IMR-90 (cell line): ENCODE data around the gene EPHX1. TPM values are rescaled to one million over a fixed set of nuclear protein-coding genes. Genes with fewer than 3 reads are reported as not detected.

Source experiments
- ATAC-seq: fragments of 200-7000 bp; cut with Tn5 transposase; 2 replicates; pipeline ENCODE4 v1.9.1; 2020; ENCODE audit warnings: low read depth, mild to moderate bottlenecking, moderate library complexity
- BruUV-seq: library from RNA; stranded (reverse); fragments of 400-500 nt; replicated peaks from 2 replicates; lab custom pipeline; 2021; lab: Mats Ljungman, UMichigan
- CTCF ChIA-PET: fragments of 300-600 bp; formaldehyde crosslinking; extraction: SDS; loops from one replicate; lab custom pipeline; 2021; ENCODE audit warnings: antibody characterized with exemption; lab: Yijun Ruan, JAX
- POLR2A ChIA-PET: fragments of 300-600 bp; sonication (Branson Sonifier 250); formaldehyde crosslinking; loops from one replicate; lab custom pipeline; 2022; ENCODE audit warnings: antibody characterized with exemption; ENCODE audit not compliant: unreplicated experiment; lab: Charles Lee
- DNase-seq: peaks from one replicate; pipeline ENCODE4 v3.0.0; 2013
- H2AFZ ChIP-seq: replicated peaks from 2 replicates; pipeline ENCODE3; 2013; ENCODE audit warnings: low read length, mild to moderate bottlenecking; ENCODE audit not compliant: poor library complexity
- H2AK5ac ChIP-seq: 2 replicates; pipeline ENCODE4 v1.6.1; 2013; ENCODE audit warnings: low read depth, low read length, inconsistent platforms
- H2AK9ac ChIP-seq: replicated peaks from 2 replicates; pipeline ENCODE3; 2013; ENCODE audit warnings: mild to moderate bottlenecking, low read depth, low read length, moderate library complexity; ENCODE audit not compliant: poor library complexity
- H2BK120ac ChIP-seq: 2 replicates; pipeline ENCODE4 v1.6.1; 2013; ENCODE audit warnings: low read depth, low read length, inconsistent platforms
- H2BK15ac ChIP-seq: 3 replicates; pipeline ENCODE4 v1.6.1; 2013; ENCODE audit warnings: low read depth, low read length, inconsistent platforms
- H2BK20ac ChIP-seq: 2 replicates; pipeline ENCODE4 v1.6.1; 2013; ENCODE audit warnings: low read depth, mild to moderate bottlenecking, inconsistent platforms, low read length, moderate library complexity
- H2BK5ac ChIP-seq: 2 replicates; pipeline ENCODE4 v1.6.1; 2013; ENCODE audit warnings: mild to moderate bottlenecking, low read depth, low read length, inconsistent platforms; ENCODE audit not compliant: poor library complexity, severe bottlenecking
- H3K14ac ChIP-seq: replicated peaks from 2 replicates; pipeline ENCODE4 v1.6.1; 2013; ENCODE audit warnings: low read depth, low read length, inconsistent platforms
- H3K18ac ChIP-seq: 2 replicates; pipeline ENCODE4 v1.6.1; 2013; ENCODE audit warnings: low read depth, low read length, control low read depth
- H3K23ac ChIP-seq: 2 replicates; pipeline ENCODE4 v1.6.1; 2013; ENCODE audit warnings: low read depth, low read length, inconsistent platforms
- H3K27ac ChIP-seq: 2 replicates; pipeline ENCODE4 v1.5.1; 2013; ENCODE audit warnings: mild to moderate bottlenecking, control low read depth, low read length; ENCODE audit not compliant: insufficient read depth
- H3K27me3 ChIP-seq: 2 replicates; pipeline ENCODE4 v1.6.1; 2013; ENCODE audit warnings: low read length; ENCODE audit not compliant: control insufficient read depth, insufficient read depth
- H3K36me3 ChIP-seq: 2 replicates; pipeline ENCODE4 v1.6.1; 2013; ENCODE audit warnings: low read length, mixed read lengths; ENCODE audit not compliant: control insufficient read depth, insufficient read depth
- H3K4ac ChIP-seq: 2 replicates; pipeline ENCODE4 v1.6.1; 2013; ENCODE audit warnings: low read depth, low read length, inconsistent platforms
- H3K4me1 ChIP-seq: 2 replicates; pipeline ENCODE4 v1.6.1; 2013; ENCODE audit warnings: low read length, mixed read lengths; ENCODE audit not compliant: control insufficient read depth, insufficient read depth
- H3K4me2 ChIP-seq: 2 replicates; pipeline ENCODE4 v1.6.1; 2013; ENCODE audit warnings: low read depth, mild to moderate bottlenecking, control low read depth, low read length, moderate library complexity
- H3K4me3 ChIP-seq: 2 replicates; pipeline ENCODE4 v1.5.1; 2013; ENCODE audit warnings: low read depth, mild to moderate bottlenecking, control low read depth, low read length, moderate library complexity; ENCODE audit not compliant: insufficient read depth
- H3K56ac ChIP-seq: 2 replicates; pipeline ENCODE4 v1.6.1; 2013; ENCODE audit warnings: low read length, inconsistent platforms; ENCODE audit not compliant: insufficient read depth; ENCODE audit errors: extremely low read depth
- H3K79me1 ChIP-seq, 2 experiments: 2 replicates each; pipeline ENCODE4 v1.6.1; 2013; ENCODE audit warnings: low read length in 2 of 2, inconsistent platforms in 1 of 2, low read depth in 1 of 2
- H3K9ac ChIP-seq: 2 replicates; pipeline ENCODE4 v1.6.1; 2013; ENCODE audit warnings: low read depth, low read length, control low read depth
- H3K9me1 ChIP-seq: 2 replicates; pipeline ENCODE4 v1.6.1; 2013; ENCODE audit warnings: low read length, inconsistent platforms; ENCODE audit not compliant: insufficient read depth
- H3K9me3 ChIP-seq: 2 replicates; pipeline ENCODE4 v1.6.1; 2013; ENCODE audit warnings: low read length; ENCODE audit not compliant: control insufficient read depth, insufficient read depth
- H4K20me1 ChIP-seq: 2 replicates; pipeline ENCODE4 v1.6.1; 2013; ENCODE audit warnings: low read length, inconsistent platforms; ENCODE audit not compliant: insufficient read depth
- H4K5ac ChIP-seq: 2 replicates; pipeline ENCODE4 v1.6.1; 2013; ENCODE audit warnings: mild to moderate bottlenecking, low read depth, low read length, control low read depth
- H4K8ac ChIP-seq, 2 experiments: 2 replicates each; pipeline ENCODE4 v1.6.1; 2013; ENCODE audit warnings: low read depth in 2 of 2, low read length in 2 of 2, control low read depth in 1 of 2, inconsistent platforms in 1 of 2
- H4K91ac ChIP-seq: 2 replicates; pipeline ENCODE4 v1.6.1; 2013; ENCODE audit warnings: low read depth, low read length, inconsistent platforms; ENCODE audit not compliant: insufficient read depth
- BHLHE40 ChIP-seq: fragments of 150-350 bp; IDR thresholded peaks from 2 replicates; pipeline ENCODE4 v1.6.1; 2016; ENCODE audit warnings: mild to moderate bottlenecking, low read depth, low read length
- CEBPB ChIP-seq: IDR thresholded peaks from 2 replicates; pipeline ENCODE4 v1.6.1; 2012; ENCODE audit warnings: low read depth, low read length, improper control_type of control experiment
- CHD1 ChIP-seq: IDR thresholded peaks from 2 replicates; pipeline ENCODE4 v1.6.1; 2012; ENCODE audit warnings: low read depth, low read length, improper control_type of control experiment
- CTCF ChIP-seq: conservative IDR thresholded peaks from 2 replicates; pipeline ENCODE4 v1.5.1; 2012; ENCODE audit warnings: mild to moderate bottlenecking, low read depth, low read length, improper control_type of control experiment
- ELK1 ChIP-seq: fragments of 150-350 bp; IDR thresholded peaks from 2 replicates; pipeline ENCODE4 v1.6.1; 2016; ENCODE audit warnings: low read depth, mild to moderate bottlenecking, low read length, moderate library complexity, borderline replicate concordance
- FOS ChIP-seq: fragments of 150-350 bp; IDR thresholded peaks from 2 replicates; pipeline ENCODE4 v1.6.1; 2016; ENCODE audit warnings: low read depth, low read length
- MAFK ChIP-seq: IDR thresholded peaks from 2 replicates; pipeline ENCODE4 v1.6.1; 2012; ENCODE audit warnings: low read depth, low read length, improper control_type of control experiment
- MAZ ChIP-seq: IDR thresholded peaks from 2 replicates; pipeline ENCODE4 v1.6.1; 2012; ENCODE audit warnings: low read depth, mild to moderate bottlenecking, low read length, improper control_type of control experiment, moderate library complexity, borderline replicate concordance
- MXI1 ChIP-seq: IDR thresholded peaks from 2 replicates; pipeline ENCODE4 v1.6.1; 2012; ENCODE audit warnings: low read depth, mild to moderate bottlenecking, low read length, moderate library complexity, borderline replicate concordance
- NFE2L2 ChIP-seq: fragments of 150-350 bp; IDR thresholded peaks from 2 replicates; pipeline ENCODE4 v1.6.1; 2016; ENCODE audit warnings: low read depth, mild to moderate bottlenecking, low read length
- POLR2A ChIP-seq: IDR thresholded peaks from 2 replicates; pipeline ENCODE4 v1.6.1; 2012; ENCODE audit warnings: mild to moderate bottlenecking, low read depth, low read length
- RAD21 ChIP-seq: IDR thresholded peaks from 2 replicates; pipeline ENCODE4 v1.6.1; 2012; ENCODE audit warnings: low read length, improper control_type of control experiment
- RCOR1 ChIP-seq: IDR thresholded peaks from 2 replicates; pipeline ENCODE4 v1.6.1; 2012; ENCODE audit warnings: mild to moderate bottlenecking, low read length, improper control_type of control experiment; ENCODE audit not compliant: insufficient replicate concordance
- RFX5 ChIP-seq: IDR thresholded peaks from 2 replicates; pipeline ENCODE4 v1.8.0; 2012; ENCODE audit warnings: low read depth, mild to moderate bottlenecking, low read length, moderate library complexity
- SMC3 ChIP-seq: fragments of 150-350 bp; IDR thresholded peaks from 2 replicates; pipeline ENCODE4 v1.6.1; 2016; ENCODE audit warnings: low read depth, mild to moderate bottlenecking, antibody characterized with exemption, low read length, moderate library complexity
- USF2 ChIP-seq: fragments of 150-350 bp; IDR thresholded peaks from 2 replicates; pipeline ENCODE4 v1.6.1; 2017; ENCODE audit warnings: mild to moderate bottlenecking, antibody characterized with exemption, low read length, low read depth
- WGBS, 2 experiments: methylation state at CpG; one replicate each; pipeline versions ENCODE4 v1.1.5 to v1.1.7; 2013; ENCODE audit warnings: missing lambda C conversion rate in 2 of 2; ENCODE audit not compliant: insufficient read length in 1 of 2; ENCODE audit errors: extremely low coverage in 2 of 2; 5-methylcytosine and 5-hydroxymethylcytosine counted together
- dilution Hi-C: fragments of 300-500 bp; cut with HindIII; formaldehyde crosslinking; loops from one replicate; pipeline ENCODE4 v1.14.3; 2018; ENCODE audit warnings: low sequenced_read_pairs; ENCODE audit not compliant: unreplicated experiment
- in situ Hi-C: fragments of 300-500 bp; cut with MboI; formaldehyde crosslinking; loops from 3 replicates; pipeline ENCODE4 v1.14.3; 2019; ENCODE audit warnings: low sequenced_read_pairs, inconsistent platforms, mixed read lengths
- intact Hi-C: fragments of 100-400 bp; cut with micrococcal nuclease; formaldehyde crosslinking; loops from 2 replicates; pipeline ENCODE4 v1.10.0; 2022
- polyA plus RNA-seq, 3 experiments: library from polyadenylated mRNA; depleted of rRNA; stranded (reverse); fragments of >200 nt; gene quantifications; 2 replicates each; pipeline ENCODE4 v1.2.3, GENCODE V29; 2012; ENCODE audit warnings: low replicate concordance in 1 of 3
- total RNA-seq: library from RNA; depleted of rRNA; stranded (reverse); fragments of >200 nt; gene quantifications from 2 replicates; pipeline ENCODE4 v1.2.3, GENCODE V29; 2012

The EPHX1 gene
- total and polyA plus RNA-seq, 2 of the 4 experiments (the other 2 are of a cell fraction) = 20.3 to 46.3 TPM

GRCh38 chr1:225825078-225825477 lies 15.2 kb downstream of the EPHX1 start:
- Histone ChIP-seq H3K27ac (no peak overlapping the region), H3K56ac (no peak overlapping the region), H3K9me3 (no peaks in the 10 kb centered on the region), H2AK9ac (no peak overlapping the region), H4K20me1 (no peaks in the 10 kb centered on the region; the same call in 1 of the 2 replicates), H3K79me1 (0 out of 4 replicates have a peak, but pooled peaks cover 0 to 2% of the 10 kb centered on the region in 2 experiments), H4K91ac (no peak overlapping the region), H3K9me1 (0 out of 2 replicates have a peak, but pooled peaks cover 5% of the 10 kb centered on the region), H3K23ac (no peak overlapping the region), H4K5ac (no peak overlapping the region), H3K9ac (no peak overlapping the region), H3K4ac (no peak overlapping the region), H3K27me3 (no peaks in the 10 kb centered on the region), H3K14ac (no peak overlapping the region), H3K4me2 (no peak overlapping the region), H2BK5ac (no peak overlapping the region), H3K18ac (no peak overlapping the region), H2BK120ac (no peak overlapping the region), H2BK15ac (no peak overlapping the region), H3K36me3 (peaks cover 4% of the 10 kb centered on the region), H2BK20ac (no peak overlapping the region), H2AK5ac (no peak overlapping the region), H2AFZ (no peak overlapping the region), H3K4me3 (no peak overlapping the region), H4K8ac (no peak overlapping the region), H3K4me1 (peaks cover 2% of the 10 kb centered on the region; the same call in 1 of the 2 replicates)
- WGBS, 2 experiments = 72% methylated on average over 2 of the region's 6 CpGs; no CpG with 5 or more reads in 1 of the 2 experiments
- ChIA-PET POLR2A (no interaction called here), CTCF (no interaction called here)
- no TSS peak for BruUV-seq
- dilution Hi-C loops = no loop called here
- DNase-seq (no peak), ATAC-seq (no peak)
- no peak for TF ChIP-seq CEBPB
- TF ChIP-seq BHLHE40 = no peak
- TF ChIP-seq ELK1 = no peak
- TF ChIP-seq USF2 = no peak
- TF ChIP-seq MXI1 = no peak
- TF ChIP-seq CTCF = no peak
- no peak for TF ChIP-seq POLR2A
- TF ChIP-seq MAFK = no peak
- no peak for TF ChIP-seq CHD1
- TF ChIP-seq RCOR1 = no peak
- no peak for TF ChIP-seq FOS
- TF ChIP-seq SMC3 = no peak
- TF ChIP-seq MAZ = no peak
- TF ChIP-seq NFE2L2 = no peak
- TF ChIP-seq RAD21 = no peak
- no peak for TF ChIP-seq RFX5
- in situ Hi-C loops = no loop called here
- intact Hi-C loops = no loop called here
